Fibroblast of gingiva (primary cell): ENCODE measurements around the gene TAOK2.
A peak's percentile ranks its signal among the peaks of the same experiment; 100 is the strongest.

Experiments
- DNase-seq: peaks from one replicate; pipeline ENCODE4 v3.0.0-alpha.2; 2011; ENCODE audit warnings: low read depth

Gene TAOK2

DNA sequence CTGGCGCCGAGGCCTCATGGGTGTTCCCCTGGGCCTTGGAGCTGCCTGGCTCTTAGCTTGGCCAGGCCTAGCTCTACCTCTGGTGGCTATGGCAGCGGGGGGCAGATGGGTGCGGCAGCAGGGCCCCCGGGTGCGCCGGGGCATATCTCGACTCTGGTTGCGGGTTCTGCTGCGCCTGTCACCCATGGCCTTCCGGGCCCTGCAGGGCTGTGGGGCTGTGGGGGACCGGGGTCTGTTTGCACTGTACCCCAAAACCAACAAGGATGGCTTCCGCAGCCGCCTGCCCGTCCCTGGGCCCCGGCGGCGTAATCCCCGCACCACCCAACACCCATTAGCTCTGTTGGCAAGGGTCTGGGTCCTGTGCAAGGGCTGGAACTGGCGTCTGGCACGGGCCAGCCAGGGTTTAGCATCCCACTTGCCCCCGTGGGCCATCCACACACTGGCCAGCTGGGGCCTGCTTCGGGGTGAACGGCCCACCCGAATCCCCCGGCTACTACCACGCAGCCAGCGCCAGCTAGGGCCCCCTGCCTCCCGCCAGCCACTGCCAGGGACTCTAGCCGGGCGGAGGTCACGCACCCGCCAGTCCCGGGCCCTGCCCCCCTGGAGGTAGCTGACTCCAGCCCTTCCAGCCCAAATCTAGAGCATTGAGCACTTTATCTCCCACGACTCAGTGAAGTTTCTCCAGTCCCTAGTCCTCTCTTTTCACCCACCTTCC is 13.9 kb downstream of the TAOK2 start:
- DNase-seq, result no peak

GRCh38 chr16:29988346-29989075 is 14.8 kb downstream of the TAOK2 start:
- DNase-seq, result no peak

GRCh38 chr16:29989111-29989858 is 15.6 kb downstream of the TAOK2 start:
- DNase-seq, result no peak

DNA sequence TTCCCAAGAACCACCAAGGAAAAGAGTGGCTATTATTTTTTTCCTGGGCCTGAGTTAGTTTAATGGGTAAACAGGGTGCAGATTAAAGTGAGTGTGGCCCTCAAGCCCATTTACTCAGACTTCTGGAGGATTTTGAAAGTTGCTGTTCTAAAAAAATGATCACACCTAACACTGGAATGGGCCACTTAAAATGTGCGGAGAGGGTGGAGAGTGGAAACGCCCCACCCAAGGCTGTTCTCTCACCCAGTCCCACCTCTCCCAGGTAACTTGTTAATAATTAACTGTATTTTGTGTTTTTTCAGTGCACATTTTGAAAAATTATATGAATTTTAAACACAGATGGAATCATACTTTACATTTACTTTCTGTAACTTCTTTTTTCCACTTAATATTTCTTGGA is 16.4 kb downstream of the TAOK2 start:
- DNase-seq, result no peak

DNA sequence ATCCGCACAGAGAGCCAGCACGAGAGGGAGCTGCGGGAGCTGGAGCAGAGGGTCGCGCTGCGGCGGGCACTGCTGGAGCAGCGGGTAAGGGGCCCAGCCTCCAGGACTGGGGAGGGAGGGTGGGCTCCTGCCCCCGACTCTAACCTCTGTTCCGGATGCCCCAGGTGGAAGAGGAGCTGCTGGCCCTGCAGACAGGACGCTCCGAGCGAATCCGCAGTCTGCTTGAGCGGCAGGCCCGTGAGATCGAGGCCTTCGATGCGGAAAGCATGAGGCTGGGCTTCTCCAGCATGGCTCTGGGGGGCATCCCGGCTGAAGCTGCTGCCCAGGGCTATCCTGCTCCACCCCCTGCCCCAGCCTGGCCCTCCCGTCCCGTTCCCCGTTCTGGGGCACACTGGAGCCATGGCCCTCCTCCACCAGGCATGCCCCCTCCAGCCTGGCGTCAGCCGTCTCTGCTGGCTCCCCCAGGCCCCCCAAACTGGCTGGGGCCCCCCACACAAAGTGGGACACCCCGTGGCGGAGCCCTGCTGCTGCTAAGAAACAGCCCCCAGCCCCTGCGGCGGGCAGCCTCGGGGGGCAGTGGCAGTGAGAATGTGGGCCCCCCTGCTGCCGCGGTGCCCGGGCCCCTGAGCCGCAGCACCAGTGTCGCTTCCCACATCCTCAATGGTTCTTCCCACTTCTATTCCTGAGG is 17.4 kb downstream of the TAOK2 start:
- no peak for DNase-seq

DNA sequence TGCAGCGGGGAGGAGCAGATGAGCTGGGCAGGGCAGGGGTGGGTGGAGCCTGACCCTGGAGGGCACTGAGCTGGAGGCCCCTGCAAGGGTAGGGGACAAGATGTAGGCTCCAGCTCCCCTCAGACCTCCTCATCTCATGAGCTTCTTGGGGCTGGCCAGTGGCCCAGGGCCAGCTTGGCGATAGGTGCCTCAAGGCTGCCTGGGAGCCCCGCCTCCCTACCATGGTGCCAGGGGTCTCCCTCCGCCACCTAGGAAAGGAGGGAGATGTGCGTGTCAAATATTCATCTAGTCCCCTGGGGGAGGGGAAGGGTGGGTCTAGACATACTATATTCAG is 17.9 kb downstream of the TAOK2 start:
- no peak for DNase-seq

GRCh38 chr16:29992344-29992967 is 18.8 kb downstream of the TAOK2 start:
- peak; percentile 33 for DNase-seq

DNA sequence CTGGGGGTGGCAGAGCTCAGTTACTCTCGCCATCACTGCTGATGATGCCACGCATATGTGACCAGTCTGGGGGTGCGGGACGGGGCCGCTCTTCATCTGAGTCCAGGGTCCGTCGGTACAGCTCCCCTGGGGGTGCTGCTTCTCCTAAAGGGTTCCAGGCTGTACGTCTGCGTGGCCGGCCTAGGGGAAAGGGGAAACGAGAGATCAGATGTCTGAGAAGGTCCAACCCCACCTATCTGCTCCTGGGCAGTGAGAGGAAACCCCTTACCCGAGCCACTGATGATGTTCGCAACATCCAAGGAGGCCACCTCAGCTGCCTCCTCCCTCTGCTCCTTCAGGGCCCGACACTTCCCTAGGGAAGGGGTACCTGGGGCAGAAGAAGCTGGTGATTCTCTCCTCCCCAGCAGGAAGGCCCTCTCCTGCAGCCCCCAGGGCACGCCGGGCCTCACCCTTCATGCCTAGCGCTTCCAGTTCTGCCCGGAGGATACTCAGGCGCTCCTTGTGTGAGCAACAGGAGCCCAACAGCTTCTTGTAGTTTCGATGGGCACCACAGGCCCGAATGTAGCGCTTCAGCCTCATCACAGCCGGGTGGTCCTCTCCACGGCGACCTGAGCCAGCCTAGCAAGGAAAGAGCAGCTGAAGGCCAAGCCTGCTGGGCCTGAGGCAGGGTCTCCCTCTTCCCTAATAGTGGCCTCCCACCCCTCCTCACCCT is 19.7 kb downstream of the TAOK2 start:
- DNase-seq, result no peak

DNA sequence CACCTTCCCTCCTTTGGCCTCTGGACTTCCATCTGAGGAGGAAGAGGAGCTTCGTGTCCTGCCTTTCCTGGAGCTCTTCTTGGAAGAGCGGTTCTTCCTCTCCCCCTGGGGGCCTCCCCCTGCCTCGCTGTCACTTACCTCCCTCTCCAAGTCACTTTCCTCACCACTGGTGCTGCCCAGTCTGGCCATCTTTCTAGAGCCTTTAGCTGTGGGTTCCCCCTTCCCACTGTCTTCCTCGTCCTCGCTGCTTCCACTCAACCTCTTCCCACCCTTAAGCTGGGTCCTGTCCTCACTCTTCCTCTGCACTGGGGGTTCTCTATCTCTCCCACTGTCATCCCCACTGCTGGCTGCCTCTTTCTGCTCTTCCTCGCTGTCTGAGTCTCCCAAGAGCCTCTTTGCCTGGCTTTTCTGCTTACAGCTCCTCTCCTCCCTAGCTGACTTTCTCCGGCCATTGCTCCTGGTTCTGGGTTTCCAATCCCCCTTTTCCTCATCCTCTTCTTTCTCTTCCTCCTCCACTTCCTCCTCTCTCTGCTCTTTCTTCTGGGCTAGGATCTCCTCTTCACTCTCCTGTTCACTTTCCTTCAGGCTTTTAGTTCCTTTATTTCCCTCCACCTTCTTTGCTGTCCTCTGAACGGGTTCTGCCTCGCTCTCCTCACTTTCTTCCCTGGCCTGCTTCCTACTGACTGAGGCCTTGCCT is 20.4 kb downstream of the TAOK2 start:
- no peak for DNase-seq

GRCh38 chr16:29994600-29995323 is 21.1 kb downstream of the TAOK2 start:
- peak; percentile 44 for DNase-seq

- peak; percentile 67 for DNase-seq
Measured at GRCh38 chr16:29995324-29995910, 21.7 kb downstream of the TAOK2 start, which contains the start of gene HIRIP3. HIRIP3 (minus strand) TSS chr16:29995617; CDS start chr16:29995605, 12 bp downstream.

DNA sequence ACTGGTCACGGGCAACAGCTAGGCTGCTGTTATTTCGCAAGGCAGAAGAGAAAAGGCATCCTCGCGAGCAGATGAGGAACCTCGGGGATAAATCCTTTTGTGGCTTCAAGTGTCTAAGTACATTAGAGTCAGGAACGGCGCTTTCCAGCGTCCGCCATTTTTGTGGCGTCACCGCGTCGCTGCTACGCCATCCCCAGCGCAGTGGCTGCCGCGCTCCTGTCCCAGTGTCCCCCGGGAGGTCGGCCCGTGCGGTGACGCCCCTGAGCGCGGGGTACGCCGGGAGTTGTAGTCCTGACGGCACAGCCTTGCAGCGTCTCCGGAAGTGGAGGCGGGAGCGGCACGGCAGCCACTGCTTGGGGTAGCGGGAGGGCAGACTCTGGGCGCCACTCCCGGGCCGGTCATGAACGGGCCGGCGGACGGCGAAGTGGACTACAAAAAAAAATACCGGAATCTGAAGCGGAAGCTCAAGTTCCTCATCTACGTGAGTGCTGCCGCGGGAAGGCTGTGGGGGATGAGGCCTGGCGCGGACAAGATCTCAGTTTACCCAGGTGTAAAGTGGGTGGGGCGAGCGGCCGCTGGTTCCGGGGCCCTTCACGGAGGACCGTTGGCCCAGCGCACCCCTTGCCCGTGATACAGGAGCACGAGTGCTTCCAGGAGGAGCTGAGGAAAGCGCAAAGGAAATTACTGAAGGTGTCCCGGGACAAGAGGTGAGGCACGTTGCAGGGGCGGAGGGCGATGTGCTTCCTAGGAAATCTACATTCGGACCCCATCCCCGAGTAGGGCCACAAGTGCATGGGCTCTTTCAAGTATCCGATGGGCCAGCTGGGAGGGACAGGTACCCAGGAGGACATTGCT is 22.5 kb downstream of the TAOK2 start, which contains the start of gene INO80E:
TSS of gene INO80E (plus strand) at position 331 of the 855 bp plus-strand sequence. CDS start at position 401, 70 bp downstream.
- peak; percentile 93 for DNase-seq

DNA sequence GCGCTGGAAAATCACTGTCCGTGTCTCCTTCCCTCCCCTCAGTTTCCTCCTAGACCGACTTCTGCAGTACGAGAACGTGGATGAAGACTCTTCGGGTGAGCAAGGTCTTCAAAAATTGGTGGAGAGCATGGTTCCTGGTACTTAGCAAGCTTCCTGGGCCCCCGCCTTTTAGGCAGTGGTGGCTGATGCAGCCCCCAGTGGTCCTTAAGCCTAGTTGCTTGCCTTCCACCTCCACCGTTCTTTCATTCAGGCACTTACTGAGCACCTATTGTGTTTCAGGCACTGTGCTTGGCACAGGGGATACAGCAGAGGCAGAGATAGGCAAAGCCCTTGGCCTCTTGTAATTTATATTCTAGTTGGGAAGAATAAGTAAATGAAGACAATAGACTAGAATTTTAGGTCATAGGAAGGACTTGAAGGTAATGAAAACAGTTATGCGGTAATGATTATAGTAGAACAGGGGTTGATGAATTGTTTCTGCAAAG is 23.1 kb downstream of the TAOK2 start:
- no peak for DNase-seq

GRCh38 chr16:29999605-30000004 is 25.9 kb downstream of the TAOK2 start:
- no peak for DNase-seq

- DNase-seq, result no peak
Measured at GRCh38 chr16:30000735-30001631, 27.3 kb downstream of the TAOK2 start.

- DNase-seq, result no peak
Measured at GRCh38 chr16:30002614-30003346, 29.1 kb downstream of the TAOK2 start.
